ENCODE measurements around the gene JAK1. TPM values are rescaled to one million over a fixed set of nuclear protein-coding genes. Genes with fewer than 3 reads are reported as not detected.

The JAK1 gene
- total RNA-seq, 1 experiment from 2014 or later, result 130 TPM

- intact Hi-C loops (cut with micrococcal nuclease; ENCODE audit: unreplicated experiment), result no loop called here
- H3K4me3 Mint-ChIP-seq (ENCODE audit: low read depth, unreplicated experiment), result no peak overlapping the region
- H3K4me1 Mint-ChIP-seq (ENCODE audit: low read depth, unreplicated experiment), result peaks cover 22% of the 10 kb centered on the region
- no peak overlapping the region for H3K27ac Mint-ChIP-seq (ENCODE audit: unreplicated experiment)
- no peak for DNase-seq
- CTCF ChIA-PET, result no interaction called here
- no peaks in the 10 kb centered on the region for H3K9me3 Mint-ChIP-seq (ENCODE audit: low read depth, unreplicated experiment)
- no peak for TF ChIP-seq CTCF (IDR thresholded peaks at IDR 0.05; ENCODE audit: unreplicated experiment)
- peaks cover 1% of the 10 kb centered on the region for H3K36me3 Mint-ChIP-seq (ENCODE audit: insufficient read depth, unreplicated experiment)
- BruUV-seq (replicated peaks), result no TSS peak
- no peaks in the 10 kb centered on the region for H3K27me3 Mint-ChIP-seq (ENCODE audit: unreplicated experiment)
These were observed 9.4 kb upstream of the JAK1 start for GRCh38 chr1:64975740-64976139.

DNA sequence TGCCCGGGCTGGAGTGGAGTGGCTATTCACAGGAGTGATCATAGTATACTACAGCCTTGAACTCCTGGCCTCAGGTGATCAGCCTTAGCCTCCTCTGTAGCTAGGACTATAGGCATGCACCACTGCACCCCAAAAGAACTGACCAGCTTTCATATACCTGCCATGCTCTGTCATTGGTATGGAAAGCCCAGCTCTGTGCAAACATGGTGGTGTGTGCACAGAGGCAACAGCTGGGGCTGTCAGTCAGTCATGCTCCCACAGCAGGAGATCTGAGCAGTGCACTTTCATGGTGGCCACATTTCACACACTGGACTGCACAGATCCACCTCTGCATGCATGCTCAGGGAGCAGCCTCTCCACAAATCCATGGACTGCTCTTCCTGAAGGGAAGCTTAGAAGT lies 8.8 kb upstream of the JAK1 start:
- H3K4me3 Mint-ChIP-seq (ENCODE audit: low read depth, unreplicated experiment), result no peak overlapping the region
- H3K9me3 Mint-ChIP-seq (ENCODE audit: low read depth, unreplicated experiment), result no peaks in the 10 kb centered on the region
- intact Hi-C loops (cut with micrococcal nuclease; ENCODE audit: unreplicated experiment), result no loop called here

DNA sequence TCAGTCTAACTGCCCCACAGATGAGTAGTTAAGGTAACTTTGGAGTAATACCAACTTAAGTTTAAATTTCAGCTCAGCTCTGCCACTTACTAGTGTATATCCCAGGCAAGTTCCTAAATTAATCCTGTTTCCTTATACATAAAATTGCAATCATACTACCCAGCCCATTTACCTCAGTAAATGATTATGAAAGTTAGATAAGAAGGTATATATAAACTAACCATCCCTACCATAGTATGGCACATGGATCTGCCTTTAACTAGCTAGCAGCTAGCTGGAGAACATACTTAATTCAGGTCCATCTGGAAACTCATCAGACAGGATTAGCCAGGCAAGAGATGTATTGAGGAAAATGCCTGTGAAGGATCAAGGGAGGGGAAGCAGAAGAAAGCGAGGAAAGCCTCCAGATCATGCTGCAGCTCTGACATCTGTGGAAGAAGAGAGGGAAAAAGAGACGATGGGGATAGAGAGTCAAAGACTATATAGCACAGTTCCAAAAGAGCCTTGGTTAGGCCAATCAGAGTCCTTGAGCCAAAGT lies 8.0 kb upstream of the JAK1 start:
- no peak for DNase-seq
- Mint-ChIP-seq H3K27me3 (ENCODE audit: unreplicated experiment) (no peaks in the 10 kb centered on the region), H3K36me3 (ENCODE audit: insufficient read depth, unreplicated experiment) (no peaks in the 10 kb centered on the region), H3K9me3 (ENCODE audit: low read depth, unreplicated experiment) (no peaks in the 10 kb centered on the region), H3K4me3 (ENCODE audit: low read depth, unreplicated experiment) (no peak overlapping the region), H3K4me1 (ENCODE audit: low read depth, unreplicated experiment) (peaks cover 17% of the 10 kb centered on the region), H3K27ac (ENCODE audit: unreplicated experiment) (no peak overlapping the region)
- CTCF ChIA-PET, result no interaction called here
- no peak for TF ChIP-seq CTCF (IDR thresholded peaks at IDR 0.05; ENCODE audit: unreplicated experiment)
- intact Hi-C loops (cut with micrococcal nuclease; ENCODE audit: unreplicated experiment), result no loop called here
- BruUV-seq (replicated peaks), result no TSS peak

More for the DNA sequence above, 8.8 kb upstream of the JAK1 start:
- peaks cover 16% of the 10 kb centered on the region for H3K4me1 Mint-ChIP-seq (ENCODE audit: low read depth, unreplicated experiment)
- no peak for TF ChIP-seq CTCF (IDR thresholded peaks at IDR 0.05; ENCODE audit: unreplicated experiment)
- DNase-seq, result no peak
- BruUV-seq (replicated peaks), result no TSS peak
- CTCF ChIA-PET, result no interaction called here
- H3K27ac Mint-ChIP-seq (ENCODE audit: unreplicated experiment), result no peak overlapping the region
- no peaks in the 10 kb centered on the region for H3K36me3 Mint-ChIP-seq (ENCODE audit: insufficient read depth, unreplicated experiment)
- H3K27me3 Mint-ChIP-seq (ENCODE audit: unreplicated experiment), result no peaks in the 10 kb centered on the region

DNA sequence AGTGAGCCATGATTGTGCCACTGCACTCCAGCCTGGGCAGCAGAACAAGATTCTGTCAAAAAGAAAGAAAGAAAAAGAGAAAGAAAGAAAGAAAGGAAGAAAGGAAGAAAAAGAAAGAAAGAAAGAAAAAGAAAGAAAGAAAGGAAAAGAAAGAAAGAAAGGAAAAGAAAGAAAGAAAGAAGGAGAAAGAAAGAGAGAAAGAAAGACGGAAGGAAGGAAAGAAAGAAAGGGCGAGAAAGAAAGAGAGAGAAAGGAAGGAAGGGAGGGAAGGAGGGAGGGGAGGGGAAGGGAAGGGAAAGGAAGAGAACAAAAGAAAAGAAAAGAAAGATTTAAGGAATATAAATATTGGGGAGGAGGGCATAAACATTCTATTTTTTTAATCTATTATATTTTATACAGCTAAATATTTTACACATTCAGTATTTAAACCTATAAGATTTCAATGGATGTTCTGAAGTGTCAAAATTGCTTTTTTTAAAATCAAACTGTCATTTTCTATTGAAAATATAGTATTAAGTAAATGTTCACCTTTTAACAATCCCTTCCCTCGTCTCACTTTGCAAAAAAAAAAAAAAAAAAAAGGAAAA lies 6.8 kb upstream of the JAK1 start:
- Mint-ChIP-seq H3K27me3 (ENCODE audit: unreplicated experiment) (no peaks in the 10 kb centered on the region), H3K27ac (ENCODE audit: unreplicated experiment) (no peak overlapping the region), H3K36me3 (ENCODE audit: insufficient read depth, unreplicated experiment) (no peaks in the 10 kb centered on the region), H3K4me3 (ENCODE audit: low read depth, unreplicated experiment) (no peak overlapping the region), H3K4me1 (ENCODE audit: low read depth, unreplicated experiment) (peaks cover 22% of the 10 kb centered on the region), H3K9me3 (ENCODE audit: low read depth, unreplicated experiment) (no peaks in the 10 kb centered on the region)
- TF ChIP-seq CTCF (IDR thresholded peaks at IDR 0.05; ENCODE audit: unreplicated experiment), result no peak
- no peak for DNase-seq
- CTCF ChIA-PET, result no interaction called here
- no TSS peak for BruUV-seq (replicated peaks)
- intact Hi-C loops (cut with micrococcal nuclease; ENCODE audit: unreplicated experiment), result no loop called here
